Heart left ventricle (tissue), 16 donors: ENCODE measurements around the gene SPATA2L. TPM values are rescaled to one million over a fixed set of nuclear protein-coding genes. Genes with fewer than 3 reads are reported as not detected.
A peak's percentile ranks its signal among the peaks of the same experiment; 100 is the strongest.

Experiments used
- ATAC-seq, 4 donors: fragments of 200-7000 bp; cut with Tn5 transposase; one replicate each; pipeline ENCODE4 v1.9.1; 2020 to 2022; ENCODE audit warnings: moderate library complexity in 4 of 4, mild to moderate bottlenecking in 3 of 4, moderate number of reproducible peaks in 1 of 4
- DNase-seq, 5 donors: peaks; one replicate each; pipeline ENCODE4 v3.0.0-alpha.2; 2020
- H3K27ac ChIP-seq, 12 donors: fragments of 200-600 bp; sonication (generic) in 4 of 12; one replicate each; pipeline versions ENCODE4 v1.5.0 to v1.8.0; 2016 to 2022; ENCODE audit warnings: mild to moderate bottlenecking in 2 of 12
- H3K27me3 ChIP-seq, 9 donors: fragments of 200-600 bp; sonication (generic) in 2 of 9; one replicate each; pipeline versions ENCODE4 v1.5.1 to v1.8.0; 2016 to 2022; ENCODE audit warnings: mild to moderate bottlenecking in 3 of 9
- H3K36me3 ChIP-seq, 9 donors: fragments of 200-600 bp; sonication (generic) in 2 of 9; one replicate each; pipeline versions ENCODE4 v1.5.0 to v1.8.0; 2018 to 2022; ENCODE audit warnings: mild to moderate bottlenecking in 2 of 9
- H3K4me1 ChIP-seq, 12 donors: fragments of 200-600 bp; sonication (generic) in 4 of 12; one replicate each; pipeline versions ENCODE4 v1.5.0 to v1.8.0; 2016 to 2022; ENCODE audit warnings: mild to moderate bottlenecking in 3 of 12
- H3K4me3 ChIP-seq, 12 donors: fragments of 200-600 bp; sonication (generic) in 4 of 12; one replicate each; pipeline versions ENCODE4 v1.5.0 to v1.8.0; 2017 to 2022; ENCODE audit warnings: mild to moderate bottlenecking in 9 of 12, moderate library complexity in 4 of 12
- H3K9me3 ChIP-seq, 12 donors: fragments of 200-600 bp; sonication (generic) in 4 of 12; one replicate each; pipeline versions ENCODE4 v1.5.0 to v1.8.0; 2016 to 2022; ENCODE audit warnings: mild to moderate bottlenecking in 1 of 12
- CTCF ChIP-seq, 12 donors: fragments of 200-600 bp; sonication (generic) in 4 of 12; IDR thresholded peaks; one replicate each; pipeline versions ENCODE4 v1.5.0 to v1.8.0; 2018 to 2022; ENCODE audit warnings: antibody characterized with exemption in 12 of 12, mild to moderate bottlenecking in 5 of 12
- POLR2A ChIP-seq, 2 donors: fragments of 450-650 bp; IDR thresholded peaks; one replicate each; pipeline ENCODE4 v1.6.1; 2017; ENCODE audit warnings: antibody characterized with exemption in 2 of 2, mild to moderate bottlenecking in 2 of 2, moderate library complexity in 2 of 2
- WGBS, 4 donors: extraction: QIAGEN DNeasy Blood & Tissue Kit in 2 of 4; methylation state at CpG; one replicate each; pipeline versions ENCODE4 v1.1.5 to v1.1.7; 2013 to 2018; 5-methylcytosine and 5-hydroxymethylcytosine counted together
- intact Hi-C, 10 donors: fragments of 100-400 bp; cut with DNase I; formaldehyde crosslinking; loops; one replicate each; pipeline versions ENCODE4 v1.11.1 to v1.14.2; 2022
- polyA plus RNA-seq, 2 donors: library from polyadenylated mRNA; stranded (reverse); fragments of 200-250 nt; gene quantifications; one replicate each; pipeline ENCODE4 v1.2.3, GENCODE V29; 2013
- total RNA-seq, 9 donors: library from RNA; depleted of rRNA in 2 of 9; stranded (reverse); fragments of >200 nt in 2 of 9; fragmentation: NEBNext Ultra II Directional in 3 of 9; extraction: Animal tissue kit (Norgen Biotek cat#: 25700) in 3 of 9; gene quantifications; one replicate each; pipeline versions ENCODE4 v1.1.0 to v1.2.4, GENCODE V29; 2016 to 2023
- donor health status: ischemic (EF 13 %, LVEDD 7.1; RV severe dilation, severe dysfunction).
- donor health status: healthy with polysubstance abuse.
- donor health status: DM: no; HTN: yes; CAD: no.
- donor health status: DM: no; HTN: no; CAD: no.
- donor health status: ischemic (EF 25% LVEDD 6.9; RV normal size, moderate dysfunction).
- donor health status: ischemic (EF 25% LVEDD 5.7; RV mildly dilated, moderate dysfunction).
- donor health status: healthy.
- donor health status: DM: yes; HTN: yes; CAD: no.
- donor health status: ischemic (EF 35%, LVEDD 5.7; RV mildly dilated, moderate dysfunction).
- donor health status: nonischemic (EF 11% LVEDD 7.7; RV severe dilation, severe dysfunction).
- donor health status: DM: yes; HTN: yes; CAD: no.
- donor health status: PGD.
- donor health status: ischemic (EF 29% LVEDD 5.4; RV normal size, mild dysfunction).
- donor health status: nonischemic (EF 23%, LVEDD 6.1; RV moderate dilation, normal function).

Gene SPATA2L
- total and polyA plus RNA-seq, 11 donors, result 1.9 to 15.0 (median 4.0) TPM

- H3K36me3 ChIP-seq, result peaks cover 4 to 97% (median 90%) of the 10 kb centered on the region in 9 donors
- no peaks in the 10 kb centered on the region for H3K9me3 ChIP-seq
- H3K4me3 ChIP-seq, result no peak overlapping the region
- DNase-seq (peak in 1 of 5 donors; percentile 43), ATAC-seq (peak in 1 of 4 donors; percentile 13)
- intact Hi-C loops, result no loop called here
- H3K27ac ChIP-seq, result no peak overlapping the region
- H3K4me1 ChIP-seq, result peaks cover 0 to 7% (median 0%) of the 10 kb centered on the region in 12 donors
- no peaks in the 10 kb centered on the region for H3K27me3 ChIP-seq
- WGBS, 4 donors, result 48 to 75% (median 60%) methylated on average over 10 to 14 of the region's 14 CpGs
- TF ChIP-seq POLR2A (IDR thresholded peaks at IDR 0.05), result no peak
- no peak for TF ChIP-seq CTCF (IDR thresholded peaks at IDR 0.05)
These were observed 28.5 kb upstream of the SPATA2L start for GRCh38 chr16:89729863-89730593.

- ATAC-seq (no peak), DNase-seq (no peak)
- Histone ChIP-seq H3K4me3 (no peak overlapping the region), H3K36me3 (peaks cover 4 to 97% (median 90%) of the 10 kb centered on the region in 9 donors), H3K4me1 (peaks cover 0 to 14% (median 4%) of the 10 kb centered on the region in 12 donors), H3K9me3 (no peaks in the 10 kb centered on the region), H3K27me3 (no peaks in the 10 kb centered on the region), H3K27ac (no peak overlapping the region)
- intact Hi-C loops, result no loop called here
- no peak for TF ChIP-seq POLR2A (IDR thresholded peaks at IDR 0.05)
- TF ChIP-seq CTCF (IDR thresholded peaks at IDR 0.05), result no peak
- WGBS, 4 donors, result 90 to 95% (median 92%) methylated on average over 18 of the region's 18 CpGs
These were observed 27.8 kb upstream of the SPATA2L start for GRCh38 chr16:89729293-89729692.

- H3K4me1 ChIP-seq, result peaks cover 7 to 31% (median 21%) of the 10 kb centered on the region in 12 donors
- 75 to 84% (median 81%) methylated on average over 16 to 17 of the region's 17 CpGs for WGBS, 4 donors
- intact Hi-C loops, result no loop called here
These were observed 26.1 kb upstream of the SPATA2L start for GRCh38 chr16:89727406-89728120.

More at GRCh38 chr16:89727406-89728120, 26.1 kb upstream of the SPATA2L start:
- H3K4me3 ChIP-seq, result no peak overlapping the region
- H3K9me3 ChIP-seq, result no peaks in the 10 kb centered on the region
- DNase-seq, result no peak
- no peak for ATAC-seq
- TF ChIP-seq CTCF (IDR thresholded peaks at IDR 0.05) (no peak), POLR2A (IDR thresholded peaks at IDR 0.05) (no peak)
- peaks cover 0 to 100% (median 93%) of the 10 kb centered on the region in 9 donors for H3K36me3 ChIP-seq
- no peak overlapping the region for H3K27ac ChIP-seq
- H3K27me3 ChIP-seq, result no peaks in the 10 kb centered on the region
